Activated CD4-positive, alpha-beta T cell treated with anti-CD3 and anti-CD28 coated beads, Interleukin-2, amount 10 ng/mL, durations not matched to agents 7 days and 5 days (primary cell): Measurements from ENCODE around the gene CDCA8. TPM values are rescaled to one million over a fixed set of nuclear protein-coding genes. Genes with fewer than 3 reads are reported as not detected.
"Not testable (repeated sequence)": the region's sequence is repeated elsewhere in the genome, so short reads cannot be mapped to it uniquely, and the experiment has no call there.

Experiments
- CTCF ChIA-PET: fragments of 350-600 bp; sonication (Branson Sonifier 250); formaldehyde crosslinking; loops from one replicate; lab custom pipeline; 2021; ENCODE audit warnings: antibody characterized with exemption; lab: Charles Lee
- POLR2A ChIA-PET: fragments of 350-600 bp; sonication (Branson Sonifier 250); formaldehyde crosslinking; loops from one replicate; lab custom pipeline; 2021; ENCODE audit warnings: antibody characterized with exemption; lab: Charles Lee
- DNase-seq: peaks from one replicate; pipeline ENCODE4 v3.0.0-alpha.2; 2020
- H3K27ac Mint-ChIP-seq: one replicate; pipeline ENCODE4 v1.8.0; 2021; ENCODE audit warnings: mild to moderate bottlenecking, moderate library complexity, mixed read lengths
- H3K27me3 Mint-ChIP-seq: one replicate; pipeline ENCODE4 v1.8.0; 2021; ENCODE audit warnings: mixed read lengths
- H3K36me3 Mint-ChIP-seq: one replicate; pipeline ENCODE4 v1.8.0; 2021; ENCODE audit warnings: low read depth, mixed read lengths
- H3K4me1 Mint-ChIP-seq: one replicate; pipeline ENCODE4 v1.8.0; 2021; ENCODE audit warnings: mixed read lengths
- H3K4me3 Mint-ChIP-seq: one replicate; pipeline ENCODE4 v1.8.0; 2021; ENCODE audit warnings: mild to moderate bottlenecking, moderate library complexity, mixed read lengths
- H3K9me3 Mint-ChIP-seq: one replicate; pipeline ENCODE4 v1.8.0; 2021; ENCODE audit warnings: mixed read lengths
- total RNA-seq, 2 experiments: library from RNA; stranded (reverse); gene quantifications; one replicate each; pipeline ENCODE4 v1.2.3, GENCODE V29; 2021

CDCA8 gene
- total RNA-seq, 2 experiments from 2014 or later, result 85.5 to 91.2 TPM

DNA sequence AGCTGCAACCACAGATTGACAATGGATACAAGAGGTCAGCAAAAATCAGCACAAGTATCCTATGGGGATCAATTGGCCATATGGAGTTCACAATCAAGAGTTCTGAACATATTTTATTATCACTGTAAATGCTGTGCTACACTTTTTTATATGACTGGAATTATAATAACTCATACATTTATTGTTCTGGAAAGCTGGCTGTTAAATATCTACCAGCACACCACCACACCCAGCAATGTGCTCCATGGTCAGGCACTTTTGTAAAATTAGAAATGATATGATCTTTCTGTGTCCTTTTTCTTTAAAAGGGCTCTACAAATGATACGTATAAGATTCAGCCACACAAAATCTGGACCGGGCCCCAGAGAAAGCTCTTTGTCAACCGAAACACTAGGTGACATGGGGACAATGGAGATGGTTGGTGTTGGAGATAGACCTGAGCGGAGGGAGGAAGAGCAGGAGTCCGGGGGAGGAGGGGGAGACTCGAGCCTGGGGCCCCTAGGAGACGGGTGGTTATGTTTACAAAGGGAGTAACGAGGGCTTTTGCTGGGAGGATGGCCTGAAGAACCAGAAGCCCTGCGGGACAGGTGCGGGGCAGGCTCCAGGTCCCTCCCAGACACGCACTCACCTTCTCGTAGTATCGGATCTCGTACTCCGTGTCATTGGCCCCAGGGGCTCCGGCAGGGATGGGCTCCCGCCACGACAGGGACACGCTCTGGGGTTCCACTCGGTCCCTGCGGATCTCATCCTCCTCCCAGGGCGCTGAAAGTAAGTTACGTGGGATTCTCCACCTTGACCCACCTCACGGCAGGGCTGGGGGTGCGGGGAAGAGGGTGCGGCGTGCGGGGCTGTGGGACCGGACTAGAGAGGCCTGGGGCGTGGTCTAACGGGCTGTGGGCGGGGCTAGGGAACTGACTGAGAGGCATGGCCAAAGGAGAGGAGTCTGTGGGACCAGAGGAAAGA, 42.6 kb downstream of the CDCA8 start:
- ChIA-PET CTCF (no interaction called here), POLR2A (interaction anchor here (0.6 kb wide), 1 partner anchor 54 kb away, joined by 4 read pairs; no protein-coding TSS in a partner anchor)
- H3K9me3 Mint-ChIP-seq, result peaks cover 6% of the 10 kb centered on the region
- no peak for DNase-seq
- H3K27me3 Mint-ChIP-seq, result peaks cover 38% of the 10 kb centered on the region
- no peak overlapping the region for H3K27ac Mint-ChIP-seq
- no peaks in the 10 kb centered on the region for H3K36me3 Mint-ChIP-seq
- no peak overlapping the region for H3K4me3 Mint-ChIP-seq
- H3K4me1 Mint-ChIP-seq, result no peaks in the 10 kb centered on the region

DNA sequence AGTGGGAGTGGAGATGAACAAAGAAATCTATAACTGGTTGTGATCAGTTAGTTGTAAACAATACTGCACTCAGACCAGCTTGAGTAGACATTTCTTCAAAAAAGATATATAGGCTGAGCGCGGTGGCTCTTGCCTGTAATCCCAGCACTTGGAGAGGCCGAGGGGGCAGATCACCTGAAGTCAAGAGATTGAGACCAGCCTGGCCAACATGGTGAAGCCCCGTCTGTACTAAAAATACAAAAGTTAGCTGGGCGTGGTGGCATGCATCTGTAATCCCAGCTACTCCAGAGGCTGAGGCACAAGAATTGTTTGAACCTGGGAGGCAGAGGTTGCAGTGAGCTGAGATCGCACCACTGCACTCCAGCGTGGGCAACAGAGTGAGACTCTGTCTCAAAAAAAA, 45.7 kb downstream of the CDCA8 start:
- DNase-seq, H3K36me3 Mint-ChIP-seq, H3K4me1 Mint-ChIP-seq, H3K4me3 Mint-ChIP-seq, H3K27ac Mint-ChIP-seq, H3K9me3 Mint-ChIP-seq, POLR2A ChIA-PET: not testable (repeated sequence)
- H3K27me3 Mint-ChIP-seq, result peaks cover 44% of the 10 kb centered on the region
- CTCF ChIA-PET, result interaction anchor here (0.6 kb wide), 1 partner anchor 8 kb away, joined by 3 read pairs; no protein-coding TSS in a partner anchor

DNA sequence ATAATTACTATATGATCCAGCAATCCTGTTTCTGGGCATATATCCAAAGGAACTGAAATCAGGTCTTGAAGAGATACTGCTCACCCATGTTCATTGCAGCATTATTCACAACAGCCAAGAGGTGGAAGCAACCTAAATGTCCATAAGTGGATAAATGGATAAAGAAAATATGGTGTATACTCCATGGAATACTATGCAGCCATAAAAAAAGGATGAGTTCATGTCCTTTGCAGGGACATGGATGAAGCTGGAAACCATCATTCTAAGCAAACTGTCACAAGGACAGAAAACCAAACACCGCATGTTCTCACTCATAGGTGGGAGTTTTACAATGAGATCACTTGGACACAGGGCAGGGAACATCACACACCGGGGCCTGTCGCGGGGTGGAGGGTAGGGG, 46.3 kb downstream of the CDCA8 start:
- peaks cover 43% of the 10 kb centered on the region for H3K27me3 Mint-ChIP-seq
- CTCF ChIA-PET, H3K4me3 Mint-ChIP-seq, POLR2A ChIA-PET, H3K27ac Mint-ChIP-seq, H3K36me3 Mint-ChIP-seq, DNase-seq, H3K9me3 Mint-ChIP-seq, H3K4me1 Mint-ChIP-seq: not testable (repeated sequence)

DNA sequence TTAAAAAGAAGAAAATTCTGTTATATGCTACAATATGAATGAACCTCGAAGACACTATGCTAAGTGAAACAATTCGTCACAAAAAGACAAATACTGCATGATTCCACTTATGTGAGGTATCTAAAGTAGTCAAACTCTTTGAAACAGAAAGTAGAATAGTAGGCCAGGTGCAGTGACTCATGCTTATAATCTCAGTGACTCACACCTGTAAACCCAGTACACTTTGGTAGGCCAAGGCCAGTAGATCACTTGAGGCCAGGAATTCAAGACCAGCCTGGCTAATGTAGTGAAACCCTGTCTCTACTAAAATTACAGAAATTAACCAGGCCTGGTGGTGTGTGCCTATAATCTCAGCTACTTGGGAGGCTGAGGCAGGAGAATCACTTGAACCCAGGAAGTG, 46.9 kb downstream of the CDCA8 start:
- Mint-ChIP-seq H3K27me3 (peaks cover 41% of the 10 kb centered on the region), H3K36me3 (no peaks in the 10 kb centered on the region), H3K27ac (no peak overlapping the region), H3K9me3 (peaks cover 6% of the 10 kb centered on the region), H3K4me1 (no peaks in the 10 kb centered on the region), H3K4me3 (no peak overlapping the region)
- ChIA-PET CTCF (no interaction called here), POLR2A (no interaction called here)
- DNase-seq, result no peak

DNA sequence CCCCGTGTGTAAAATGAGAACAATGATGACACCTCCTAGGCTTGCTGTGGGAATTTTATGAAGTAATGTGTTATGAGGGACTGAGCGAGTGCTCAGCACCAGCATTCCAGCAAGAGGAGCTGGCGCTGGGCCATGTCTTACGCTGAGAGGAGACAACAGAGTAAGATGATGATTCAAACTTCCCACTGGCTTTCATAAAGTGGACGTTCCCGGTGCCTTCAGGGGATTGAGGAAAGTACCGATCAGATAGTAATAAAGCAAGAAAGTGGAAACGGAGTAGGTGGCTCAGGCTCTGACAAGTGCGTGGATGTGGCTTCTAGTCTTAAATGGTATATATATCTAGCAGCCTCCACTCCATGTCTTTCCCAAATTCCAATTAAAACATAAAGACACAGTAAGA, 48.8 kb downstream of the CDCA8 start:
- CTCF ChIA-PET, result interaction anchor here (1.1 kb wide), 1 partner anchor 14 kb away, joined by 4 read pairs; no protein-coding TSS in a partner anchor
- Mint-ChIP-seq H3K4me3 (no peak overlapping the region), H3K27me3 (peaks cover 30% of the 10 kb centered on the region)

DNA sequence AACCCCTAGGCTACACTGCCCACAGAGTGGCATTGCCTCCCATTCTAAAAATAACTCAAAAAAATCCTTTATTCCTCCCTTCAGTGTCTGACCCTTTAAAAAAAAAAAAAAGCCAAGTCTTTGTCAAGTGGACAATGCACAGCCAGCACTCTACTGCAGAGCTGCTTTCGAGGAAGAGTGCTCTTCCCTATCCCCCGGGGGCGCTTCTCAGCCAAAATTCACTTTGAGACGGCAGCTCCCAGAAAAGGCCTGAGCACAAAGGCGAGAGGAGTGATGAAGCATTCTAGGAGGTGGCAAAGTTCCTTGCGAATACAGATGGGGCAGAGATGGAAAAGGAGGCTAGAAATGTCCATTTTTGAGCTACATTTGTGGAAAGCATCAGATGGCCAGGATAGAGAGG, 49.3 kb downstream of the CDCA8 start:
- POLR2A ChIA-PET, result no interaction called here
- no peak for DNase-seq
- Mint-ChIP-seq H3K4me3 (no peak overlapping the region), H3K4me1 (no peaks in the 10 kb centered on the region), H3K27me3 (peaks cover 30% of the 10 kb centered on the region), H3K36me3 (no peaks in the 10 kb centered on the region), H3K27ac (no peak overlapping the region), H3K9me3 (peaks cover 7% of the 10 kb centered on the region)
- CTCF ChIA-PET, result no interaction called here

More for the DNA sequence above, 48.8 kb downstream of the CDCA8 start:
- H3K4me1 Mint-ChIP-seq, result no peaks in the 10 kb centered on the region
- POLR2A ChIA-PET, result no interaction called here
- no peak for DNase-seq
- H3K27ac Mint-ChIP-seq, result no peak overlapping the region
- H3K36me3 Mint-ChIP-seq, result no peaks in the 10 kb centered on the region
- peaks cover 6% of the 10 kb centered on the region for H3K9me3 Mint-ChIP-seq

DNA sequence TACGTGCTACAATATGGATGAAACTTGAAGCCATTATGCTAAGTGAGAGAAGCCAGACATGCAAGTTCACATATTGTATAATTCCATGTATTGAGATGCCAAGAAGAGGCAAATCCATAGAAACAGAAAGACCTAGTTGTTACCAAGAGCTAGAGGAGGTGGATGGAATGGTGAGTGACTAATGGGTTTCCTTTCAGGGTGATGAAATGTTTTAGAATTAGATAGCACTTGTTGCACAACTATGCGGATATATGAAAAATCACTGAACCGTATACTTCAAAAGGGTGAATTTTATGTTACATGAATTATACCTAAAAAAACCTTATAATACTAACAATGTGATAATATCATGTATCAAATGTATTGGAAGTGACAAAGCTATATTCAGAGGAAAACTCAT, 54.5 kb downstream of the CDCA8 start:
- Mint-ChIP-seq H3K27me3 (peaks cover 36% of the 10 kb centered on the region), H3K4me3 (no peak overlapping the region), H3K4me1 (peaks cover under 1% of the 10 kb centered on the region), H3K9me3 (peaks cover 3% of the 10 kb centered on the region), H3K36me3 (no peaks in the 10 kb centered on the region), H3K27ac (no peak overlapping the region)
- no peak for DNase-seq
- ChIA-PET POLR2A (no interaction called here), CTCF (no interaction called here)

DNA sequence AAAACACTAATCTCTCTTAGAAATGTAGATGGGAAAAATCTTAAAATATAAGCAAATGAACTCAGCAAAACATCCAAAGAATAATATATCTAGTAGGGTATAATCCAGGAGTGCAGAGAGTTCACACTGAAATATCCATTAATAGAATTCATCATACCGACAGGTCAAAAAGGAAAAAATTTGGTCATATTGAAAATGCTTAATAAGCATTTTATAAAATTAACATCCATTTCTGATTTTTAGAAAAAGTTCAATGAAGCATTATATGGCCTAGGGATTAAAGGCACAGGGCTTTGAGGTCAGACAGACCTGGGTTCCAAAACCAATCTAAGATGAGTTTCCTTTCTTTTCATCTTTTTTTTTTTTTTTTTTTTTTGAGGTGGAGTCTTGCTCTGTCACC, 56.2 kb downstream of the CDCA8 start:
- POLR2A ChIA-PET, result no interaction called here
- no peak overlapping the region for H3K27ac Mint-ChIP-seq
- no peak for DNase-seq
- peaks cover 7% of the 10 kb centered on the region for H3K4me1 Mint-ChIP-seq
- H3K4me3 Mint-ChIP-seq, result no peak overlapping the region
- H3K9me3 Mint-ChIP-seq, result peaks cover 3% of the 10 kb centered on the region
- peaks cover 43% of the 10 kb centered on the region for H3K27me3 Mint-ChIP-seq
- CTCF ChIA-PET, result no interaction called here
- no peaks in the 10 kb centered on the region for H3K36me3 Mint-ChIP-seq

DNA sequence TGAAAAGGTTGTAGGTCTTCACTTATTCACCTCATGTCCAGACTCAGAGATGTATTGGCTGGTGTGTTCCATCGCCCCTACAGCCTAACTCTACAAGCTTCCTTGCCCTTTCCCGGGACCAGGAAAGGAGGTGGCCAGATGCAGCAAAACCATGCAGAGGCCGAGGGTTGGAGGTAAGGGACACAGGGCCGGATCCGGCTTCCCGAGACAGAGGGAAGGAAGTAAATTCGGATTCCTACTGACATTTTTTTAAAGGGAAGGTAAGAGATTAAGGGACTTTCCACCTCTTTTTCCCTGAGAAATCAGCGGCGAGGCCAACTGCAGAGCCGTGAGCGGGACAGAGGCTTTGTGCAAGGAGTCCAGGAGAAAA, 59.9 kb downstream of the CDCA8 start:
- CTCF ChIA-PET, result no interaction called here
- no peak for DNase-seq
- POLR2A ChIA-PET, result no interaction called here
- peaks cover 56% of the 10 kb centered on the region for H3K27me3 Mint-ChIP-seq
- H3K27ac Mint-ChIP-seq, result no peak overlapping the region
- peak overlapping the region; percentile 50 for H3K4me3 Mint-ChIP-seq
- H3K9me3 Mint-ChIP-seq, result no peaks in the 10 kb centered on the region
- peaks cover 9% of the 10 kb centered on the region for H3K4me1 Mint-ChIP-seq
- no peaks in the 10 kb centered on the region for H3K36me3 Mint-ChIP-seq

DNA sequence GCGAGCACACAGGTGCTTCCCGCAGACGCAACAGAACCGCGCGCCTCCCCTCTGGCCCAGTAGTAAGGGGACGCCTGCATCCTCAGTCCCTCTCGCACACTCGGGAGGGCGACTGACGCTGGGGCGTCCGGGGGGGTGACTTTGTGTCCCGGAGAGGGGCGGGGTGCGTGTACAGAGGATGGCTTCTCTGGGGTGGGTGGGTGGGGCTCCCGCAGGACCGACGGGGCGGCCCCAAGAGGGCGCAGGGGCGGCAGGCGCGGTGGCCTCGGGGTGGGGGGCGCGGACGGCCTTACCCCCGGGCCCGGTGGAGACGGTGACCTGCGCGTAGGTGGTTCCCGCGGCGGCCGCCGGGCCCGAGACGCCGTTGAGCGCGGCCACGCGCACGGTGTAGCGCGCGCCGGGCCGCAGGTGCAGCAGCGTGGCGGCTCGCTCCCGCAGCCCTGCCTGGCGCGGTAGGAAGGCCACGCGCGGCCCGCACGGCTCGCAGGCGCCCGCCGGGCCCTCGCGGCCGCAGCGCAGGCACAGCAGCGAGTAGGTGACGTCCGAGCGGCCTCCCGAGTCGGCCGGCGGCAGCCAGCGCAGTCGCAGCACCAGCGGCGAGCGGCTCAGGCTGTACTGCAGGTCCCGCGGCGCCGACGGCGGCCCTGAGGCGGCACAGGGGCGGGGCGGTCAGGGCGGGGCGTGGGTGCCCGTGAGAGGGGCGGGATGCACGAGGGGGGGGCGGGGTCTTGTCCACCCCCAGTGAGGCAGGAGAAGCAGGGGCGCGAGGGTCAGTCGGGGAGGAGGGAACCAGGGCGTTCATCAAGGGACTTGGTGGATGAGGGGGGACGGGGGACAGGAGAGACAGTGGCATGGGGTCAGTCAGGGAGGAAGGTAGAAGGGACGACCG, 60.5 kb downstream of the CDCA8 start:
- Mint-ChIP-seq H3K4me3 (peak overlapping the region; percentile 50), H3K36me3 (no peaks in the 10 kb centered on the region), H3K27ac (no peak overlapping the region), H3K4me1 (peaks cover 9% of the 10 kb centered on the region), H3K27me3 (peaks cover 56% of the 10 kb centered on the region), H3K9me3 (no peaks in the 10 kb centered on the region)
- POLR2A ChIA-PET, result no interaction called here
- DNase-seq, result no peak
- CTCF ChIA-PET, result no interaction called here

DNA sequence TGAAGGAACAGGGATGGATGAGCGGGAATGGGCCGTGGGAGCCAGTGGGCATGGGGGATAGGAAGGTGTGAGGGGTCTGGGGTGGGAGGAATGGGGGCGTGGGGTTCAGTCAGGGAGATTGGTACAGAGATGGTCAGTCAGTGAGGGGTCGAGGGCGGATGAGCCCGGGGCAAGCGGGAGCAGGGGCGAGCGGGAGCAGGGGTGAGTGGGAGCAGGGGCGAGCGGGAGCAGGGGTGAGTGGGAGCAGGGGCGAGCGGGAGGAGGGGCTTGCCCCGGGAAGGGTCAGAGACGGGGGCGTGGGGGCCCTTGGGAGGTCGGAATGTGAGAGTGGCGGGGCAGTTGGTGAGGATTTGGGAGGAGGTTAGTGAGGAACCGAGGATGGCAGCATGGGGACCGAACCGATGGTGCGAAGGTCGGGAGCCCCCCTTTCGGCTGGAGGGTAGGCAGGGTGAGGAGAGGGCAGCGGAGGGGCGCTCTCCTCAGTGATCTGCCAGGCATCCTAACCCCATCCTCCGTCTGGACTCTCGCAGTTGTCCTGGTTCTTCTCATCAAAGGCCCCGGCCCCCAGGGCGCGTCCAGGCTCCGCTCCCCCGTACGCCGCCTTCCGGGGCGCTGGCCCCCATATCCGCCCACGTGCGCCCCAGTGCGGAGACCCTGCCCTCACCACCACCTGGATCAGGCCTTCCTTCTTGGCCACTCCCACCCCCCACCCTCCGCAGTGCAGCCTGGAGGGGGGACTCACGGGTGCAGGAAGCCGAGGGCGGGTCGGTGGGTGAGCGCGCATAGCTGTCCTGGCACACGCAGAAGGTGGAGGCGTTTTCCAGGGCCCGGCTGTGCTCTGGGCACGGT, 61.4 kb downstream of the CDCA8 start:
- Mint-ChIP-seq H3K9me3 (no peaks in the 10 kb centered on the region), H3K36me3 (no peaks in the 10 kb centered on the region), H3K4me1 (peaks cover 9% of the 10 kb centered on the region), H3K4me3 (peak overlapping the region; percentile 45), H3K27ac (no peak overlapping the region), H3K27me3 (peaks cover 53% of the 10 kb centered on the region)
- no peak for DNase-seq
- POLR2A ChIA-PET, result no interaction called here
- CTCF ChIA-PET, result interaction anchor here (1.4 kb wide), 1 partner anchor 13 kb away, joined by 4 read pairs; no protein-coding TSS in a partner anchor

DNA sequence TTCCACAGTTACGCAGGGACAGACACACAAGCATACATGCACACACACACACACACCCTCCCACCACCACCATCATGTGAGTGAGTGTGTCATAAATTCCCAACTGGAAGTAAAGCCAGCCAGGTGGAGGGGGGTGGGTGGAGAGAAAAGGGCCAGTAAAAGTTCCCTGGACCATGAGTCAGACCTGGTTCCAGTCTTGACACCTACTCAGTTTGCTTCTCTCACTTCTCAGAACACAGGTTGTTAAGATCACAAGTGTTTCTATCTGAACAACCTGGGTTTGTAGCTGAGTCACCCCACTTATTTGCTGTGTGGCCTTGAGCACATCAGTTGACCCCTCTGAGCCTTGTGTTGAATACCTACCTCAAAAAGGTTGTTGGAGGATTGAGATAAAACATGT, 63.0 kb downstream of the CDCA8 start:
- Mint-ChIP-seq H3K4me1 (peaks cover 9% of the 10 kb centered on the region), H3K4me3 (no peak overlapping the region), H3K36me3 (no peaks in the 10 kb centered on the region), H3K9me3 (no peaks in the 10 kb centered on the region), H3K27me3 (peaks cover 45% of the 10 kb centered on the region), H3K27ac (no peak overlapping the region)
- ChIA-PET POLR2A (no interaction called here), CTCF (interaction anchor here (1.4 kb wide), 1 partner anchor 15 kb away, joined by 4 read pairs; no protein-coding TSS in a partner anchor)
- no peak for DNase-seq
